HG03139 (cell line): ENCODE measurements around the gene ROBO4.

ENCODE experiments used
- ATAC-seq: cut with Tn5 transposase; IDR thresholded peaks from one replicate; pipeline ENCODE4 v1.9.1; 2021; ENCODE audit not compliant: unreplicated experiment

The ROBO4 gene

DNA sequence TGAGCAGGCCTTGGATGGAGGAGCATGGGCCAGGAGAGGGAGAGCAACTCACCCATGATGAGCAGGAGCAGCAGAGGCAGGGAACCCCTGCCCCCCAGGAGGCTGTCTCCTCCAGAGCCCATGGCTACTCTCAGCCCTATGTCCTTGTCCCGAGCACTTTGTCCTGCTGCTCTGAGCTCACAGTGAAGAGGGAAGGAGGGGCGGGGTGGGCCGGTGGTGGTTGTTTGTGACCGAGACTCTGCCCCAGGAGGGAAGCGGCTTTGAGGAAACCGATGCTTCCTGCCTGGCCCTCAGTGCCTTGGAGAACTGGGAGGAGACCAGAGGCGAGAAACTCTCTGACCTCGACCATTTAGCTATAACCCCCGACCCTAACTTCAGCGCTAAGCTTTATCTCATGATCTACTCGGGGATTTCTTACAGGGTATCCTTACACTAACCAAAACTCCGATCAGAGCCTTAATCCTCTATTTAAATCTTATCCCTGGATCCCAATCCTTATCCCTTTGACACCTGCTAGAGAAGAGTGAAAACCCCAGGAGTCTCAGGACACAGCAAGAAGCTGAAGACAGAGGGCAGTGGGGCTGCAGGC lies at the start of gene ROBO4:
Gene ROBO4, minus strand, starts transcription at position 192 of the 589 bp plus-strand sequence. Its CDS starts 70 bp downstream, at position 122.
- ATAC-seq: no peak

DNA sequence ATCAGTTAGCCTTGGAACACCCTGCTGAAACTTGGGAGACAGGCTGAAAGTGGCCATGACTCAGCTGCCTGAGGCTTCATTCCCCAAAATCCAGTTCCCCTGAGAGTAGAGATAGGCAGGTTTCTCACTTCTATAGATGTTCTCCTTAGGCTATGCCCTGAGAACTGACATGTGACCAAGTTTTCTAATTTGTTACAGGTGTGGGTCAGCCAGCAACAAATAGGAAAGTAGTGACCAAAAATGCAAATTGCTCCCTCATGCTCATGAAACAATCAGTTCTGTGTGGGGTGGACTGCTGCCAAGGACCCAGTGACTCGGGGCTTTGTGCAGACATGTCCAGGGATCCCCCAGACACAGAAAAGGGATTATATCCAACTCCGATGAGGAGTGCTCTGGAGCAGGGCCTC lies 49.1 kb upstream of the ROBO4 start:
- ATAC-seq: no peak

DNA sequence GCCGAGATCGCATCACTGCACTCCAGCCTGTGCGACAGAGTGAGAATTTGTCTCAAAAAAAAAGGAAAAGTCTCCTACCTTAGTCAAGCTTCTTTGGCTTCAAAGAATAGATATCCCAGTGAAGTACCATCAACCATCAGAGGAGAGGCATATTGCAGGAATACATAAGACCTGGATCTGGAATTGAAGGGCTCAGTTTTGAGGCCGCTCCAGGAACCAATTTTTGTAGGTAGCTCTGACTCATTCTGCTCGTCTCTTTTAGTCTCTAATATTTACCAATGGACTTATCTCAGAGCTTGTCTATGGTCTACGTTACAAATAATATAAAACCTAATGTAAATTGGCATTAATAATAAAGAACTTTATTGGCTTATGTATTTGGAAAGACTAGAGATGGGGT lies 48.2 kb upstream of the ROBO4 start:
- ATAC-seq: no peak

DNA sequence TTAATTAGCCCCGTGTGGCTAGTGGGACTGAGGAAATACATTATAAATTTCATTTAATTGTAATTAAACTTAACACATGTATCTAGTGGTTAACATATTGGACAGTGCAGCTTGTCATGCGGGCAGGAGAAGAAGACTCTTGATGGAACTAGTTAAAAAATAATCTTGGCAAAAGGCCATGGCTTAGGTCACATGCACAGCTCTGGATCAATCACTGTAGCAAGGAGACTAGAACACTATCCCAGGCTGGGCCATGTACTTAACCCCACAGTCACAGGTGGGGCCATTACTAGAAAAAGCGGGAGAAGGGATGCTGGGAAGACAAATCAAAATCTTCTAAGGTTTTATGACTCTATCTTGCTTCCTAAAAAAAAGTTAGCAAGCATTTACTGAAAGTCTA lies 46.9 kb upstream of the ROBO4 start:
- ATAC-seq: no peak

DNA sequence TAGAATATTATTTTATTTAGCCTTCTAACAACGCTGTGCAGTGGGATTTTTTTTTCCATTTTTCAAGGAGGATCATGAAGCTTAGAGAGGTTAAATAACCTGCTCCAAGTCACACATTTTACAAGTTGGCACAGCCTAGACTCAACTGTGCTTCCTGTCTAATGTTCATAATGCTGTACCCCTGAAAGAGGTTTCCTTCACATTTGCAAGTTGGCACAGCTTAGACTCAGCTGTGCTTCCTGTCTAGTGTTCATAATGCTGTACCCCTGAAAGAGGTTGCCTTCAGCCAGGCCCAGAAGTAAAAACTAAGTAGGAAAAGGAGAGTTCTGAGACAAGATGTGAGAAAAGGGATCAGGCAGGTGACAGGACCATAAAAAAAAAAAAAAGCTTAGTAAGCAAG lies 46.1 kb upstream of the ROBO4 start:
- ATAC-seq: no peak

DNA sequence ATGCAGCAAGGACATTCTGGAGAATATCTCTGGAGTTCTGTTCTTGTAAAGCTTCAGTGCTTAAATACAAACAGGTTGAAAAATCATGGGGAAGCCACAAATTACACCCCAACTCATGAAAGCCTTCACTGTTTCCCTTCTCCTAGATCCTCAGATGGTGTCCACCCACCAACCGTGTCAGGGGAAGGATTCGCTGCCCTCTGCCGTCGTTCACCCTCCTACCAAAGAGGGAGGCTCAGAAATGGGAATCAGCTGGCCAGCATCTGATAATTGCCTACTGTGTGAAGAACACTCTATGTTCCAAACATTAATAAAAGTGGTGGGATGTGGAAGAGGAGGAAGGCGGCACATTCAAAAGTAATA lies 45.6 kb upstream of the ROBO4 start:
- no peak for ATAC-seq

DNA sequence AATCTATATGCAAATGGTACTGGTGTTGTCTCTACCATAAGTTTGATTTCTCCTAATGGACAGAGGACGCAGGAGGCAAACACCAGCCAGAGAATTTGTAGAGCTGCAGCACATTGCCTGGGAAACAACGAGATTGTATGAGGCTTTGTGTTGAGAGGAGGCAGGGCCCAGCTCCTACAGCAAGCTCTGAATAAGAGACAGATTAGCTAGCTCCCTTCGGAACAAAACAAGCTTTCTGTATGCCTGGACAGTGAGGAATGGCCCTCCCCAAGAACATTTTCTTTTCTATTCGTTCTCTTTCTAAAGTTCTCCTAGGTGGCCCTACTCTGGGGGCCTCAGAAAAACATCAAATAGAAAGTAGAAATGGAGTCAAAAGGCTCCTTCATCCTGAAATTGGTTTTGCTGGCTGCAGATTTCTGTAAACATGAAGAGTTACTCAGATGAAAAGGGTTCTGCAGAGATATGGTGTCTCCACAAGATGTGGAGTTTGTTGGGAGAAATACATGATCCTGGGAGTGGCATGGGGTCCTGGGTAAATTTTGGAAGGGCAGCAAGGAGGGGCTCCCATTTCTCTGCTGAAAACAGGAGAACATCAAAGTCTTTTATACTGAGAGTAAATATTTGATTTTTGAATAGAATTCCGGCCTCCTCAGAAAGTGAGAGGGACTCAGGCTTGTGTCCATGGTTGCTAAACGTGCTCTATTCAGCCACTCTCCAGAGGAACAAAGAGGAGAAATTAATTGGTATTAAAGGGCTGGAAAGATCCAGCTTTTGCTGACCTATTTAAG lies 45.0 kb upstream of the ROBO4 start:
- no peak for ATAC-seq

DNA sequence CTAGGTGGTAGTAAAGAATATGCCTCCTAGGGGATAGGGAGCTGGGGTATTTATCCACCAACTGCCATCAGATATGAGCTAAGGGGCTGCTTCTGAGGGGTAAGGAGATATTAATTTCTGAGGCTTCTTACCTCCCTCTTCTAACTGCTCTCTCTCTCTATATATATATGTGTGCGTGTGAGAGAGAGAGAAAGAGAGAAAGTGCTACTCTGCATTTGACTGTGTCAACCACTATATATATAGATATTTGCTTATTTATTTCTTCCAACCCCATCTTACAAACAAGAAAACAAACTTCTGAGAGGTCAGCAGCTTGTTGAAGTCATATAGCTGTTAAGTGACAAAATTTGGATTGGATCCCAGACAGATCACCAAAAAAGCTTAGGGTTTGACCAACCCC lies 44.0 kb upstream of the ROBO4 start:
- ATAC-seq: no peak

DNA sequence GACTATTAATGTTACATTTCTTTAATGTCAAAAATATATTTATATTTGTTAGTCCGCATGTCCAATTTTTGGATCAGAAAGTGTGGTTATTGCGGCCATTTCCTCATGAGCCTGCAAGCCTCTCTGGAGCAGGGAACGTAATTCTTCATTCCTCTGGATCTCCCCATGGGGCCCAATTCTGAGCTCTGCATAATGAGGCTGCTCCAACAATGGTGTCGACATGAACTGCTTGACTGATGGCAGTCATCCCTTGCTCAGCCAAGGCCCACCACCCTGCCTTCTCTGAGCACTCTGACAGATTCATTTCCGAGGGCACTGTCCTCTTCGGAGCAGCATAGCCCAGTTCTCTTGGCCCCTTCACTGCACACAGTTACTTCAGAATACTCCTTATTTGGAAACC lies 41.3 kb upstream of the ROBO4 start:
- no peak for ATAC-seq

DNA sequence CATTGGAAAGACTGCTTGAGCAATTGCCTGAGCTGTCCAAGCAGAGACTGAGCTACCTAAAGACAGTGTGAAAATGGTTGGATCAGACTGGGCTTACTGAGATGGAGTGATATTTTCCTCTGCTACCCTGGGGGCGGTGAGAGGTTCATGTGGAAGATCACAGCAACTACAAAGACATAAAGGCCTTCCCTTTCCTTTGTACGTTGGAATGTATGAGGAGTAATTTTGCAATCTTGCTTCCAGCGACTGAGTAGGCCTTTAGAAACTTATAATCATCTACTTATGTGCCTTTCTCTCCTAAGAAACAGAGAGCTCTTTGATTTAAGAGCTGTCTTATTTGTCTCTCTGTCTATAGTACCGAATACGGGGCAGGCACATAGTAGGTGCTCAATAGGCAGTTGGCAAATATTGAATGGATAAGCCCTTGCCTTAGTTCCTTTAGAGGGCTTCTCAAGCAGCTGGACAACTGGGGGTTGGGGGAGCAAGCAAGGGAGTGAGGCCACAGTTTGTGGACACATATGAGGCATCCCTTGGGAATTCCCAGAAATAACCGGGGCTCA lies 40.6 kb upstream of the ROBO4 start:
- ATAC-seq: no peak

DNA sequence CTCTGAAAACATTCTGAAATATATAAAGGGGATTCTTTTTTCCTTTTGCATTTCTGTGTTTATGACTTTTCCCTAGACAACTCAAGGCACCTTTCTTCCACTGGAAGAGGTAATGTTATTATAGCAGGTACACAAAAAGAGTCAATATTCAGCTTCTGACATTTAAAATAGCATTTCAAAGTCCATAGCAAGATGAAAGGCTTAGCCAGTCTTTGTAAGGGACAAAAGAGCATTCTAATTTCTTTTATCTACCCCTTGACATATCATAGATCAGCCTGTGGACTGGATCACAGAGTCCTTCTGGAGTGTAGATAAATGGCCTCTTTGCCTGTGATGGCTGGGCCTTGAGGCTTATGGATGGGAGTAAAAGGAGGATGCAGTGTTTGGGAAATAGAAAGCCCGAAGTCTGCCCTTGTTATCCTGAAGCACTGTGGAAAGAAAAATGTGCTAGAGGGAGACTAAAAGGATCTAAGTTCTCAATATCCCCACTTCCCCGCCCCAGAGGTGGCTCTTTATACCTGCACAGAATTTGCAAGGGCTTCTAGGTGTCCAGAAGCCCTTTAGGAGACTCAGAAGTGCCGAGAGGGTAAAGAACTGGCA lies 39.8 kb upstream of the ROBO4 start:
- no peak for ATAC-seq

DNA sequence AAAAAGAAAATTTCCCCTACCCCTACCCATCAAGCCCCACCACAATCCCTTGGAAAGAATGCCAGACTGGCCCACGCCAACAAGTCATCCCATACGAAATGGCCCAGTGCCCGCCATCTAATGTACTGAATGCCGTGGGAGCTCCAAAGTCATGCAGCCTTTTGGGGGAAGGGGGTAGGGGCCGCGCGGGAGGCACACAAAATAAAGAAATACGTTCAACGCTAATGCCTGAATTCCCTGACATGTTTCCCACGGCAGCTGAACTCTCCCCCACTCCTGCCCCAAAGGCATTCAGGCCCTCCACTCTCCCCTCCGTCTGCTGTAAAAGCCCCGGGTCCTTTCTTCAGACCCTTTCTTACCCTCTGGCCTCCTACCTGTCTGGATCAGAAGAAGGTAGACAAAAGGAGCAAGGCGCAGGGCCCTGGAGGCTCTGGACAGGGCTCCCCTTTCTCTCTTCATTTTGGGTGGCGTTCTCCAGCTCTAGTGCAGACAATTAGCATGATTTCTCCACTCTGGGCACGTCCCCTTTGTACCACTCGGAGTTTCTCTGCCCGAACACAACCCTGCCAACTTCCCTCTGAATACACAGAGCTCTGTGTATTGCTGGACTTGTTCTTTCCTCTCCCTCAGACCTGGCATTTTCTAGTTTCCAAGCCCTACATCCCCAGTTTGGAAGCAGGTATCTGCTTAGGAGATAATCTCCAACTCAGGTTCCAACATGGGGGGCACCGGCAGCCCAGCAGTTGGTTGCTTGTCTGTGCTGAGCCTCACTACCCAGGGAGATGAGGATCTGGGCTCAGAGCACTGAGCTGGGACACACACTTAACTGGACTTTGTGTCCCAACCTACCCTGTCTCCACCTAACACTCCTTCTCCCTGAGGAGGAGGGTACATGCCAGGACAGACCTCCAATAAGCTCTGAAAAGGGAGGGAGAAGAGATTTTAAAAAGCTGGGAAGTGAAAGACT lies 38.2 kb upstream of the ROBO4 start, which contains the start of gene HEPACAM:
Gene HEPACAM, minus strand, starts transcription at position 500 of the 967 bp plus-strand sequence. Its CDS starts 41 bp downstream, at position 459.
- ATAC-seq: no peak

DNA sequence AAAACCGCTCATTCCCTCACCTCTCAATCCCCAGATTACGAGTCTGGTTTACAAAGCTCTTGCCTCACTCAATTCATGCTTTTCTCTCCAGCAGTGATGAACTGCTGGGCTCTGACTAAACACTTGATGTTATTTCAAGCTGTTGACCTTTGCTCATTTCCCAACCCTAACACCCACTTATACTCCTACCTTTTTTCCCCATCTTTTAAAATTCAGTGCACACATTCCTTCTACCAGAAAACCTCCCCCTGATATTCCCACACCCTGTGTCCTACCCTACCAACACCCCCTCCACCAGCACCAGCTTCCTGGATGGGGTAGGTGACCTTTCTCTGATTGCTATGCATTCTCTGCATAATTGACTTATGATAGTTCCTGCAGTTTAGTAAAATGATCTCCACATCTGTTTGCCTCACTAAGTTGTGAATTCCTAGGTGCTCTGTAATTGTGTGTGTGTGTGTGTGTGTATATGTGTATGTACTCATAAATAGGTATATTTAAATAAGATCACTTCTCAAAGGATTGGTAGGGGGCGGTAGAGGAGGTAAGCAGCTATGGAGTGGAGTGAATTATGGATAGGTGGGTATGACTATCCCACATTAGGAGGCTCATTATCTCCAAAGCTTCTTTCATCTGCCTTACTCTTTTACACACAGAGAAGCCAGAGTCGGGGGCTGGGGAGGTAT lies 37.3 kb upstream of the ROBO4 start:
- no peak for ATAC-seq

DNA sequence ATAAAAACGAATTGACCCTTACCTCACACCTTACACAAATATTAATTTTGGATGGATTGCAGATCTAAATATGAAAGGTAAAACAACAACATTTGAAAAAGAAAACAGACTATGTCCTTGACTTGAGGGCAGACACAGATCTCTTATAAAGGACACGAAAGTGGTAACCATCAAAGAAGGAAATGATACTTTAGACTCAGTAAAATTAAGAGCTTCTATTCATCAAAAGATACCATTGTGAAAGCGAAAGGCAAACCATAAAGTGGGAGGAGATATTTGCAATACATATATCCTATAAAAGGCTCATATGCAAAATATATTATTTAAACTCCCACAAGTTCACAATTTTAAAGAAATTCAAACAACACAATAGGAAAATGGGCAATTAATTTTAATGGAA lies 33.1 kb upstream of the ROBO4 start:
- no peak for ATAC-seq

DNA sequence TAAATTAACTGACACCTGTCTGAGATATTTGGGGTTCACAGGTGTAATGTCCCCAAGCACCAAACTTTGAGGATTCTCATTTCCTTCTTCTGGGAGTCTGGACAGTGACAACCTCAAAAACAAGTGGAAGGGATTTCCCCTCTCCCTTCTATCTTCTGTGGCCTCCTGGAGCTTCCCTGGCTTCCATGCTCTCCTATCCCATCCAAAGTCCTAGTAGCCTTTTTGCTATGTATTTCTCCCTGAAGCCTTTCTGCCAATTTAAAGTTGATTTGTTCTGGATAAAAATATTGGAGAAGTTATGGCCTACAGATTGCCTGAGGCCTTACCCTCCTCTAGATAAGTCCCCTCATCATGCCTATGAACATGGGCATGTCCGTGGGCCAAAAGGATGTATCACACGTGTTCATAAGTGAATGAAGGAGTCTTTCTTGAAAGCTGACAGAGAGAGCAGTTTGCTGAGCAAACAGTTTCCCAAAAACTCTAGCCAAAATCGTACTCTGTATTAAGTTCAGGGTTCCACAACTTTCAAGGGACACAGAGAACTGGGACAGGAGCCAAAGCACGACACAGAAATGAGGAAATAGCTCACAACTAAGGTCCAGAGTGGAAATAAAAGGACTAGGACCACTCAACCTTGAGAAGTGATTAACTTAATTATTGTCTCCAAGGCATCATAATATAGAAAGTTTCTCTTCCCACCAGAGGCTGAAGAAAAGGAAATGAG lies 31.4 kb upstream of the ROBO4 start:
- no peak for ATAC-seq

DNA sequence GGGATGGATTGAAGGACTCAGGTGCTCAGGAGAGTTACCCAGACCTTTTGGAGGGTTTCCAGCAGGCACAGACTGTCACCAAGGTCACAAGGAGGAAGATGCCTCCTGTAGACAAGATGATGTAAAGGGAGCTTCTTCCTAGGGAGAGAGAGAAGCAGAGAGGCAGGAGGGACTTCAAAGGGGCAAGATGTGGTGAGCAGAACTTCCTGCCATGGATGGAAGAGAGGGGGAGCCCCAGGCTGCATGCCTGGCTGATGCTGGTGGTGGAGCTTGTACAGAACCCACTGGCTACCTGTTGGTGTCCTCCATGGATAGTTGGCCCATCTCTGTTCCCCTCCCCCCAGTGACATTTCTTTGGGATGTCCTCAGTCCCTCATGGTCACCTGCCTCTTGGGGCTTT lies 25.6 kb upstream of the ROBO4 start:
- no peak for ATAC-seq

DNA sequence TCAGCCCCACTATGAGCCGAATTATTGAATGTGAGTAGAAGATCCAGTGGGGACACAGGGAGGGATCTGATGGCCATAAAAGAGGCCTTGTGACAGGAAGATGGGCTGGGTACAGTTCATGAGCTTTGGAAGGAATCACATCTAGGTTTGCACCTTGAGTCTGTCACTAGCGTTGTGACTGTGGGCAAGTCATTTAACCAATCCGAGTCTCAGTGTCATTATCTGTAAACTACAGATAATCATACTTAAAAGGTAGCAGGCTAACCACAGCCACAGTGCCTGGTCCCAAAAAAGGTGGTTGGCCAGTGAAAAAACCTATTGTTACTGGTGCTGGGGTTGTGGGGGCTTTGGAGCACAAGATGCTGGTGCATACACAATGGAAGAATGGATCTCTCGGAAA lies 25.2 kb upstream of the ROBO4 start:
- no peak for ATAC-seq

DNA sequence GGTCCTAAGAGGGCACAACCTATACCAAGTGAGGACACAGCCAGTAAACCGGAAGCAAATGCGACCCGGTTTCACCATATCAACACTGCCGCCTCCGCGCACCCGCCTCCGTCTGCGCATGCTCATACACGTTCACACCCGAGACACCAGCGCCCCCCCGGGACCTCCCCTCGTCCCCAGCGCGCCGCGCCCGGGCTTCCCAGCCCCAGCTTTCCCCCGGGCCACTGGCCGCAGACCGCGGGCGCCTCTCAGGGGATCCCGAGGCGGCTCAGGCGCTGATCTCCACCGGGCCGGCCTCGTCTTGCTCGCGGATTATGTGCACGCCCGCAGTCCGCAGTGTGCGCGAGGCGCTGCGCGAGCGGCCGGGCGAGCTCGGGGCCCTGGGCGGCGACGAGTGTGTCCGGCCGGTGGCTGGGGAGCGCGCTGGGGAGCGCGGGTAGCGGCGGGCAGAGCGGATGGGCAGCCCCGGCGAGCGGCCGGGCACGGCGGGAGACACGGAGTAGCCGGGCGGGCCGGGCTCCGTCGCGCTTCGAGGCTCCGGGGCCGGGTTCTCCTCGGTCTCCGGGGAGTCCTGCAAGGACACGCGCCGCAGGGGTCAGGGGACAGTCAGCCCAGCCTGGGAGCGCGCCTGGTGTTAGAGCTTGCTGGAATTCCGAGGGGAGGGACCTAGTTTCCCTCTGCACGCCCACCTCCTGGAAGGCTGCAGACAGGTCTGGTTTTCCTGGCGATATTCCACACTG lies 23.4 kb upstream of the ROBO4 start:
- ATAC-seq: peak; percentile 58

DNA sequence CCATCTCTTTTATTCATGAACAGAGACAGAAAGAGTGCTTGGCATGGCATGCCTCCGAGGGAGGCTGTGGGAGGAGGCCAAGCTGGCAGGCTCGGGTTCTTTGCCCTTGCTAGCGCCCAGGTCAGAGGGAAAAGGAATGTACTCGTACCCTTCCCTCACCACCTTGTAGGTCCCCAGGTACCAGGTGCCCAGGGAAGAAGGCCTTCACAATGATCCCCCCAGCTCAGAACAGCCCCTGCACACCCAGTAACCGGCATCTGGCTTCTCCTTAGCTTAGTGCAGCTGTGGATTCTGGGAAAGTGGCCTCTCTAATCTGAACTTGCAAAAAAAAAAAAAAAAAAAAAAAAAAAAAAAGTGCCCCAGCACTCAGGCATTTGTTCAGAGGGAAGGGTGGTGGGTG lies 22.7 kb upstream of the ROBO4 start:
- no peak for ATAC-seq
